Stimulated activated CD8-positive, alpha-beta memory T cell treated with anti-CD3 and anti-CD28 coated beads, Interleukin-2, amount 100 ng/mL, for 1 hour (primary cell): ENCODE results near the gene MRPL19.

Experiments
- DNase-seq, 2 donors: peaks; one replicate each; pipeline ENCODE4 v3.0.0-alpha.2; 2020; ENCODE audit warnings: low read depth in 2 of 2

Gene MRPL19

DNA sequence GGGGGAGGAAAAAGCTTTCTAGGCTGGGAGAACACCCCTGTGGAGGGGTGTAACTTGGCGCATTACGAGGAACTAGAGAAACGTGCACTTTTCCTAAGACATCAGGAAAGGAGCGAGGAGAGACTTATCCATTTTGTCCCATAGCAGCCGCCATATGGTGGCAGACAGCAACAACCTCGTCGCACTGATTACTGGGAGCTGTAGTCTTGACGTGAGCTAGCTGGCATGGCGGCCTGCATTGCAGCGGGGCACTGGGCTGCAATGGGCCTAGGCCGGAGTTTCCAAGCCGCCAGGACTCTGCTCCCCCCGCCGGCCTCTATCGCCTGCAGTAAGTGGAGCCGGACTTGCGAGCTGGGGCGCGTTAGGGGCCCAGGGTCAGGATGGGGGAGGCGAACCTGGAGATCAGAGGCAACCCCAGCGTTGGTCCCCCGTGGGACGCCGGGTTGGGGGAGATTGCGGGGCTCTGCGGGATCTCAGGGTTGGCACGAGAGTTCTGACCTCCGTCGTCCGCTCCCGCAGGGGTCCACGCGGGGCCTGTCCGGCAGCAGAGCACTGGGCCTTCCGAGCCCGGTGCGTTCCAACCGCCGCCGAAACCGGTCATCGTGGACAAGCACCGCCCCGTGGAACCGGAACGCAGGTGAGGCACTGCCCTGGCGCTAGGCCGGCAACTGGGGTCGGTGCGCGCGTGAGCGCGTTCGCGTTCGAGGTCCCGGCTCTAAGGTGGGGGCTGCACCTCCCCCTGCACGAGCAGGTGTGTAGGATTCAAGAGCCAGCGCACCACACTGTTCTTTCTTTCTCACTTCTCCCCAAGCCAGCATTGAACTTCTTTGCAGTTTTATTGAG lies at the start of gene MRPL19:
TSS of gene MRPL19 (plus strand) at position 201 of the 843 bp plus-strand sequence. CDS start at position 226, 25 bp downstream.
- peak; percentile 41 to 51 for DNase-seq

GRCh38 chr2:75596784-75597183 lies 49.8 kb upstream of the MRPL19 start:
- DNase-seq = no peak

GRCh38 chr2:75597949-75598348 lies 48.6 kb upstream of the MRPL19 start:
- no peak for DNase-seq

- DNase-seq = no peak
Observed at GRCh38 chr2:75598589-75599155, 47.9 kb upstream of the MRPL19 start.

- no peak for DNase-seq
Observed at GRCh38 chr2:75600461-75601011, 46.0 kb upstream of the MRPL19 start.

DNA sequence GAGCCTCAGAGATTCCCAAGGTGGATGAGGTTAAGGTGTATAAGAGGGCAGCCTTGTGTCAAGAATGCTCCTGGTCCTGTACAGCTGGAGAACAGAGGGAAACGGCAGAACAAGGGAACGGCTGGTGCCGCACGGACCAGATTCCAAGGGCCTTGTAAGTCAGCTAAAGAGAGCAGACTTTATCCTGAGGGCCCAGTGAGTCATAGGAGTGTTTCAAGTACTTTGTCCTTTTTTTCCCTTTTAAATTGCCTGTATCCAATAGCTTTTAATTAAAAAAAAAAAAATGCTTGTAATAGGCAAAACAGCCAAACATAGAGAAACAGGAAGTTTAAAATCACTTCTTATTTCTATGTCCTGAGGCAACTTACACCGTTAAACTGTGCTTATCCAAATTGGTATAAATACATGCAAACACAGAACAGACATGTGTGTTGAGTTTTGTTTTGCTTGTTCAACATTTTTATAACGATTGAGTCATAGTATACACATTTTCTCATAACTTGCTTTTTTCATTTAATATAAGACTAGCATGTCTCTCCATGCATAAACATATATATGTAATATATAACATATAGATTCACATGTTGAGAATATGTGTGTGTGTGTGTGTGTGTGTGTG lies 43.8 kb upstream of the MRPL19 start:
- DNase-seq = no peak

DNA sequence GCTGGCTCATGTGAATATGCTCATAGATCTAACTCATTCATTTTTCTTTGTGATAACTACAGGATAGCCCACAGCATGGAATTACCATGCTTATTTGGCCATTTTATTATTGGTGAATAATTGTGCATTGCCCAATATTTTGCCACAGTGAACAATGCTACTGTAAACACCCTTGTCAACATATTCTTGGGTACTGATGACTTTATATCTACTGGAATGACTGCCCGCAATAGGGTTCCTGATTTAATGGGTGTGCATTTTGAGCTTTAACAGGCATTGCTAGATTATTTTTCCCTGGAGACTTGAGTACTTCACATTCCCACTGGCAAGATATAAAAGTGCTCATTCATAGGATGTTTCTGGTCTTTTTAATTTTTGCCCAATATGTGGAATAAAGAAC lies 43.1 kb upstream of the MRPL19 start:
- no peak for DNase-seq

DNA sequence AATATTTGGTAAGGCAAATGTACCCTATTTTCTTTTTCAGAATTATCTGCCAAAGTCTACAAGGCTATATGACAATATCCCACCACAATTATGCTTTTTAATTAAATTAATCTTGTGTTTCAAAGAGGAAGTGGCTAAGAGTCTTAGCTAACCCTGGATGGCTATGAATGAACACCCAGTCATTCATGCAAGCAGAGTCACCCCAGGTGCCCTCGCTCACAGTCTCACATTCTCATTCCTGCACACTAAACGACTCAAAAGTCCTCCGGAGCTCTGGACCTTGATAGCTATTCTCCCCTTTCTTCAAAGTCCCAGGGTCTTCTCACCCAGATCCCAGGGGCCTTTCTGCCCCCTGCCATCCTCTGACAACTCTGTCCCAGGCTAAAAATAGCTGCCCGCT lies 42.1 kb upstream of the MRPL19 start:
- no peak for DNase-seq

- DNase-seq = no peak
Observed at GRCh38 chr2:75605770-75606529, 40.6 kb upstream of the MRPL19 start.

DNA sequence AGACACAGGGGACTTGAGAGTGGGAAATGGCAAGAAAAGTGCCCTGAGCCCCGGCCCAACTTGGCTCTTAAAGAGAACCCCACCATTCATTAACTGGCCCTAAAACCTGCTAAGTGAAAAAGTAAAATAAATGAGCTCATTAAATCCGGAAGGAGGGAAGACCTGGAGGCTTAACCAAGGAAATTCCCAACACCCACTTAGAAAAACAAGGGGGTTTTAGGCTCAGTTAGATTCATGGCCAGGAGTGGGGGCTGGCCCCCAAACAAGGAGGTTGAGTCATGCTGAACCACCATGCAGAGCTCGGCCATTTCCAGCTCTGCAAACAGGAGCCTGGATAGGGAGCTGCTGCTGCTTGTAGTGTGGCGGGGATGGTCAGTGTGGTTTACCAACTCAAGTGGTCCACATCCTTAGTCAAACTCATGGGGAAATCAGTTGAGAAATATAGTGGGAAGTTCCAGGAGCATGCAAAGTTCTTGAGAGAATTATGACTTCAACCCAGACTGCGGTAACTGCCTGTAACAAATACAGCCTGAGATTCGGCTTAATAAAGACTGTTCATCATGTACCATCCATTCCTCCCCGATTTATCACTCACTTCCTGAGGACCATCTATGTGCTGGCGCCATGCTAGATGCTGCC lies 39.7 kb upstream of the MRPL19 start:
- no peak for DNase-seq

- DNase-seq = no peak
Observed at GRCh38 chr2:75607400-75607798, 39.2 kb upstream of the MRPL19 start.

DNA sequence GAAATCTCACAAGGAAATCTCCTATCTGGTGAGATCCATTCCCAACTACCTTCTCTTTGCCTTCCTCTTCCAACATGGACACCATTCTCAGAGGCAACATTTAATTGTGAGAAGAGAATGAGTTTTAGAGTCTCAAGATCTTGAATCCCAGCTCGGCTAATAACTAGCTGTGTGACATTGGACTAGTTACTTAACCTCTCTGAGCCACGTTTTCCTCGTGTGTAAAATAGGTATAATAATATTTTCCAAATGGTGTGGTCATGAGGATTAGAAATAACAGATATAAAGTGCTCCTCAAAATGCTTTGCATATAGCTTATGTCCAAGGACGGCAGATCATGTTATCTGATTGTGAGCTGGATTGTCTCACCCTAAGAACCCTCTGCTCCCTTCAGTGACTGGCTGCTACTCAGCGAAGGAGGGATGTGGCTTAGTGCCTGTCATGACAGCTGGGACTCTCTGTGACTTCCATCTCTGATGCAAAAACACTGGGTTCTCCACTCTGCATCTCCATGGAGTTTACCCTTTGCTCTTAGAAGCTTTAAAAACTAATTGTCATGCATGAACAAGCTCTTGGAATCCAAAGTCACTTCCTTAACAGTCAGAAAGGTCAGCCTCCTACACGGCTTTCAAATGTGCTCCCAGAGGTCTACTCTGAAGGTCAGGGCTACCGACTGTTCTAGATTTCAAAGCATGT lies 38.4 kb upstream of the MRPL19 start:
- no peak for DNase-seq

GRCh38 chr2:75608684-75609333 lies 37.8 kb upstream of the MRPL19 start:
- peak; percentile 5 for DNase-seq

DNA sequence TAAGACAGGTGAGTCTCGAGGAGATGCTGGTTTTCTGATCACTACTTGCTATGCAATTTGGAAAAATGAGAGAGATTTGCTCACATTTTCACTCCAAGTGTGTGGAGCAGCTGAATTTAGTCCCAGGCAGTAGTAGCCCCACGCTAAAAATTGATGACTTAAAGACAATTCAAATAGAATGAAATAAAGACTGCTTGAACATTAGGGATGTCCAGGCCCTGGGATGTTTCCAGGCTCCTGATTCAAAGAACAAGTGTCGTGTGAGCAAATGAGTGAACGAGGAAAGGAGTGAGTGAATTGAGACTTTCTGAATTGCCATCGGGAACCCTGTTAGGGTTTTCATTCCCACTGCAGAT lies 37.3 kb upstream of the MRPL19 start:
- DNase-seq = no peak

GRCh38 chr2:75609937-75610508 lies 36.6 kb upstream of the MRPL19 start:
- DNase-seq = no peak

DNA sequence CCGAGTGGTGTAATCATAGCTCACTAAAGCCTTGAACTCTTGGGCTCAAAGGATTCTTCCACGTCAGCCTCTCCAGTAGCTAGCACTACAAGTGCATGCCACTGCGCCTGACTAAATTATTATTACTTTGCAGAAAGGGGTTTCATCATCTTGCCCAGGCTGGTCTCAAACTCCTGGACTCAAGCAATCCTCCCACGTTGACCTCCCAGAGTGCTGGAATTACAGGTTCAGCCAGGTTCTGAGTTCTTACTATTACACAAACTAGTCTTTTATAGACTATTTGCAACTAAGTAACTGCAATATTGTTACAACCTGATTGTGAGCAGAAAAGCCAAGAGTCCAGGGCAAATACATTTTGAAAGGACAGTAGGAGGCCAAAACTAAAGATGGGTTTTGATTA lies 35.9 kb upstream of the MRPL19 start:
- DNase-seq = no peak

DNA sequence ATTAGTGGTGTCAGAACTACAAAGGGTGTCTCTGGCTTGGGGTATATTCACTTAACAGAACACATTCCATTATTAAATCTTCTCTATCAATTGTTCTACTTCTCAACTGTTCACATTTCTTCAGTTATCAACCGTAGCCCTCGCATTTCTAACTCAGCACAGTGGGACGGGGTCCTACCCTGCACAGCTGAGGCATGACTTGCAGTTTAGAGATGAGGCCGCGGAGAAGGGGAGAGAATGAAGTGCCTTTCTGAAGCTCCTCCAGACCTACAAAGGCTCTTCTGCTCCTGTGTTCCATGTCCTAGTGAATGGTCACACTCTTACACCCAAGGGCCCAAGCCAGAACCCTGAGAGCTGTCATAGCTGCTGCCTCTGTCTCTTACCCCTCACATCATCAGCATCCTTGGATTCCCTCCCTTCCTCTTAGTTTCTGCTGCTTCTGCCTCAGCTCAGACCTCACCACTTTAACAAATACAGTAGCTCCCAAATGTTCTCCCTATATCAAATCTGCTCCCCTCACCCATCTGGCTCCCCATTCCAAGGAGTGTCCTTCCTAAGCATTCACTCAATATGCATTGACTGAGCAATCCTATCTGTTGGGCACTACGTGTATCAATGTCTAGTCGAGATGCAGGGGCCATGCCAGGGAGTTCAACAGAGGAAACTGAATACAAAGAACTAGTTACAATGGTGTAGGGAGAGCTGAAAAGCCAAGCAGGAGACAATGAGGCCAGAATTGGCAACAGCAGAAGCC lies 34.3 kb upstream of the MRPL19 start:
- no peak for DNase-seq

DNA sequence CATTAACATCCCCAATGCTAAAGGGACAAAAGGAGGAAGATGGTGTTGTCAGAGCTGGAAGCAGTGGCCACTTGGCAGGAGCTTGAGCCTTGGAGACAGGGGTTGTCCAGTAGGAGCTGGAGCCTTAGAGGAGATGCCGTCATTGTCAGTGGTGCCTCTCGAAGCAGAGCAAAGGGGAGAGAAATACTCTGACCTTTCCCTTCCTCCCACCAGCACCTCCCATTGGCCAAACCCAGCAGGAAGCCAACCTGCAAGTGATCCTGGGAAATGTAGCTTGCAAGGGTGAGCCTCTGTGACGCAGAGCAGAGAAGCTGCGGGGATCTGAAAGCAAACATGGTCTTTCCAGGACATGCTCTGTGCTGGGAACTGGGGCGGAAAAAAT lies 33.7 kb upstream of the MRPL19 start:
- no peak for DNase-seq

- DNase-seq = no peak
Observed at GRCh38 chr2:75614162-75614651, 32.4 kb upstream of the MRPL19 start.
